Activated naive CD4-positive, alpha-beta T cell treated with anti-CD3 and anti-CD28 coated beads, Interleukin-2, amount 10 ng/mL, durations not matched to agents 7 days and 5 days (primary cell): ENCODE measurements around the gene PLA2G1B.

ENCODE experiments used
- CTCF ChIA-PET: fragments of 350-600 bp; sonication (Branson Sonifier 250); formaldehyde crosslinking; loops from one replicate; lab custom pipeline; 2021; ENCODE audit warnings: antibody characterized with exemption; lab: Charles Lee
- DNase-seq: peaks from one replicate; pipeline ENCODE4 v3.0.0-alpha.2; 2020
- H3K27ac Mint-ChIP-seq: one replicate; pipeline ENCODE4 v1.8.0; 2021; ENCODE audit warnings: mild to moderate bottlenecking, moderate library complexity, mixed read lengths
- H3K27me3 Mint-ChIP-seq: one replicate; pipeline ENCODE4 v1.8.0; 2021; ENCODE audit warnings: mild to moderate bottlenecking, mixed read lengths
- H3K36me3 Mint-ChIP-seq: one replicate; pipeline ENCODE4 v1.8.0; 2021; ENCODE audit warnings: mixed read lengths
- H3K4me1 Mint-ChIP-seq: one replicate; pipeline ENCODE4 v1.8.0; 2021; ENCODE audit warnings: mixed read lengths
- H3K4me3 Mint-ChIP-seq: one replicate; pipeline ENCODE4 v1.8.0; 2021; ENCODE audit warnings: mild to moderate bottlenecking, moderate library complexity, mixed read lengths
- H3K9me3 Mint-ChIP-seq: one replicate; pipeline ENCODE4 v1.8.0; 2021; ENCODE audit warnings: mixed read lengths

Gene PLA2G1B

GRCh38 chr12:120287491-120287890 is 40.1 kb downstream of the PLA2G1B start:
- CTCF ChIA-PET = interaction anchor here (1.0 to 1.5 kb wide), 2 partner anchors 59 to 60 kb away, joined by 3 to 6 read pairs; no protein-coding TSS in a partner anchor
- no peaks in the 10 kb centered on the region for H3K36me3 Mint-ChIP-seq
- peaks cover 17% of the 10 kb centered on the region for H3K4me1 Mint-ChIP-seq
- H3K4me3 Mint-ChIP-seq = no peak overlapping the region
- no peak for DNase-seq
- no peaks in the 10 kb centered on the region for H3K9me3 Mint-ChIP-seq
- peaks cover 66% of the 10 kb centered on the region for H3K27me3 Mint-ChIP-seq
- H3K27ac Mint-ChIP-seq = no peak overlapping the region

- CTCF ChIA-PET = interaction anchor here (1.0 to 1.5 kb wide), 2 partner anchors 59 to 60 kb away, joined by 3 to 6 read pairs; no protein-coding TSS in a partner anchor
- H3K4me3 Mint-ChIP-seq = no peak overlapping the region
- H3K9me3 Mint-ChIP-seq = no peaks in the 10 kb centered on the region
- H3K4me1 Mint-ChIP-seq = peaks cover 20% of the 10 kb centered on the region
- no peaks in the 10 kb centered on the region for H3K36me3 Mint-ChIP-seq
- DNase-seq = no peak
- H3K27ac Mint-ChIP-seq = no peak overlapping the region
- peaks cover 72% of the 10 kb centered on the region for H3K27me3 Mint-ChIP-seq
These were observed 40.6 kb downstream of the PLA2G1B start for GRCh38 chr12:120286768-120287490.

- Mint-ChIP-seq H3K4me1 (peaks cover 7% of the 10 kb centered on the region), H3K36me3 (no peaks in the 10 kb centered on the region), H3K9me3 (no peaks in the 10 kb centered on the region), H3K27me3 (peaks cover 56% of the 10 kb centered on the region), H3K4me3 (no peak overlapping the region), H3K27ac (no peak overlapping the region)
- no peak for DNase-seq
- CTCF ChIA-PET = no interaction called here
These were observed 43.2 kb downstream of the PLA2G1B start for GRCh38 chr12:120284381-120284780.

GRCh38 chr12:120283318-120283717 is 44.3 kb downstream of the PLA2G1B start:
- DNase-seq = no peak
- CTCF ChIA-PET = no interaction called here
- H3K36me3 Mint-ChIP-seq = no peaks in the 10 kb centered on the region
- H3K4me3 Mint-ChIP-seq = no peak overlapping the region
- H3K27me3 Mint-ChIP-seq = peaks cover 51% of the 10 kb centered on the region
- H3K9me3 Mint-ChIP-seq = peaks cover 2% of the 10 kb centered on the region
- H3K27ac Mint-ChIP-seq = no peak overlapping the region
- peaks cover 7% of the 10 kb centered on the region for H3K4me1 Mint-ChIP-seq

GRCh38 chr12:120278137-120279069 is 49.2 kb downstream of the PLA2G1B start:
- Mint-ChIP-seq H3K9me3 (peaks cover 2% of the 10 kb centered on the region), H3K4me1 (peaks cover 7% of the 10 kb centered on the region), H3K4me3 (no peak overlapping the region), H3K36me3 (no peaks in the 10 kb centered on the region), H3K27ac (no peak overlapping the region), H3K27me3 (peaks cover 31% of the 10 kb centered on the region)
- no peak for DNase-seq
- CTCF ChIA-PET = interaction anchor here (1.0 kb wide), 1 partner anchor 13 kb away, joined by 3 read pairs; the partner anchor contains the start of gene RNU4-2

GRCh38 chr12:120276734-120277133 is 50.8 kb downstream of the PLA2G1B start:
- no peak overlapping the region for H3K27ac Mint-ChIP-seq
- no peaks in the 10 kb centered on the region for H3K36me3 Mint-ChIP-seq
- no peaks in the 10 kb centered on the region for H3K4me1 Mint-ChIP-seq
- CTCF ChIA-PET = no interaction called here
- no peak for DNase-seq
- peaks cover 21% of the 10 kb centered on the region for H3K27me3 Mint-ChIP-seq
- no peak overlapping the region for H3K4me3 Mint-ChIP-seq
- peaks cover 2% of the 10 kb centered on the region for H3K9me3 Mint-ChIP-seq
